Transverse colon (tissue), 4 donors: Measurements from ENCODE around the gene ARHGAP11A. TPM values are rescaled to one million over a fixed set of nuclear protein-coding genes. Genes with fewer than 3 reads are reported as not detected.
A peak's percentile ranks its signal among the peaks of the same experiment; 100 is the strongest.

Experiments
- DNase-seq: peaks from one replicate; pipeline ENCODE4 v3.0.0-alpha.2; 2019
- H3K27ac ChIP-seq, 4 donors: fragments of 200-600 bp; sonication (generic); 2 replicates each; pipeline ENCODE4 v1.5.1; 2016 to 2018; ENCODE audit warnings: inconsistent platforms in 4 of 4
- H3K27me3 ChIP-seq: fragments of 200-600 bp; sonication (generic); 2 replicates; pipeline ENCODE4 v1.5.1; 2017; ENCODE audit warnings: inconsistent platforms
- H3K36me3 ChIP-seq, 4 donors: fragments of 200-600 bp; sonication (generic); 2 replicates each; pipeline ENCODE4 v1.5.1; 2017 to 2019; ENCODE audit warnings: inconsistent platforms in 4 of 4
- H3K4me1 ChIP-seq, 4 donors: fragments of 200-600 bp; sonication (generic); 2 replicates each; pipeline ENCODE4 v1.5.1; 2017 to 2020; ENCODE audit warnings: inconsistent platforms in 4 of 4
- H3K4me3 ChIP-seq, 4 donors: fragments of 200-600 bp; sonication (generic); 1 replicate in 1 of 4; 2 replicates in 3 of 4; pipeline versions ENCODE4 v1.5.1 to v1.6.1; 2017 to 2019; ENCODE audit warnings: inconsistent platforms in 4 of 4
- H3K9me3 ChIP-seq, 2 donors: fragments of 200-600 bp; sonication (generic); 2 replicates each; pipeline ENCODE4 v1.5.1; 2017 to 2019; ENCODE audit warnings: inconsistent platforms in 2 of 2
- CTCF ChIP-seq, 5 experiments: fragments of 200-600 bp in 3 of 5; fragments of 450-650 bp in 2 of 5; sonication (generic) in 3 of 5; IDR thresholded peaks; 1 replicate in 2 of 5; 2 replicates in 3 of 5; pipeline ENCODE4 v1.5.1; 2016 to 2017; ENCODE audit warnings: antibody characterized with exemption in 5 of 5, inconsistent platforms in 3 of 5, mild to moderate bottlenecking in 2 of 5, moderate library complexity in 1 of 5
- EP300 ChIP-seq: sonication (generic); formaldehyde crosslinking; IDR thresholded peaks from one replicate; pipeline ENCODE4 v1.6.1; 2017; ENCODE audit warnings: antibody characterized with exemption, low read depth
- POLR2A ChIP-seq: fragments of 450-650 bp; IDR thresholded peaks from one replicate; pipeline ENCODE4 v1.6.1; 2016; ENCODE audit warnings: antibody characterized with exemption, mild to moderate bottlenecking, moderate library complexity
- POLR2AphosphoS5 ChIP-seq, 3 donors: sonication (generic); formaldehyde crosslinking; IDR thresholded peaks; one replicate each; pipeline ENCODE4 v1.6.1; 2016; ENCODE audit warnings: antibody characterized with exemption in 3 of 3
- WGBS, 2 donors: methylation state at CpG; one replicate each; pipeline ENCODE4 v1.1.5; 2018; ENCODE audit warnings: low coverage in 1 of 2; 5-methylcytosine and 5-hydroxymethylcytosine counted together
- in situ Hi-C, 4 donors: fragments of 200-750 bp; cut with MboI; loops; one replicate each; pipeline versions ENCODE4 v1.15.0 to v1.15.1; 2017; ENCODE audit warnings: low sequenced_read_pairs in 3 of 4, low pct_ligation_motif_present in 1 of 4, low pct_unique_long_range_greater_than_20kb in 1 of 4
- intact Hi-C: fragments of 100-400 bp; cut with DNase I; formaldehyde crosslinking; loops from one replicate; pipeline ENCODE4 v1.15.1; 2023; ENCODE audit warnings: low total_unique reads
- total RNA-seq, 4 donors: library from RNA; depleted of rRNA; stranded (reverse); fragments of >200 nt; gene quantifications; one replicate each; pipeline ENCODE4 v1.1.0, GENCODE V29; 2016

The ARHGAP11A gene
- total RNA-seq, 4 donors from 2014 or later: 0.75 to 7.4 (median 2.2) TPM

- DNase-seq: no peak
- Histone ChIP-seq H3K27ac (no peak overlapping the region), H3K9me3 (no peaks in the 10 kb centered on the region), H3K36me3 (no peaks in the 10 kb centered on the region), H3K4me1 (no peaks in the 10 kb centered on the region), H3K27me3 (no peaks in the 10 kb centered on the region), H3K4me3 (no peak overlapping the region)
- 63 to 67% methylated on average over 3 to 4 of the region's 4 CpGs for WGBS, 2 donors
- intact Hi-C loops (no loop called here), in situ Hi-C loops (loop anchor here (10.0 to 25.0 kb wide), 5 partner anchors 181 to 1056 kb away; no protein-coding TSS in a partner anchor)
- TF ChIP-seq CTCF (IDR thresholded peaks at IDR 0.05) (no peak), EP300 (no peak), POLR2AphosphoS5 (IDR thresholded peaks at IDR 0.05) (no peak), POLR2A (no peak)
These were observed 40.8 kb downstream of the ARHGAP11A start for GRCh38 chr15:32656091-32656490.

- 91 to 93% methylated on average over 2 to 9 of the region's 9 CpGs for WGBS, 2 donors
- no peak overlapping the region for H3K27ac ChIP-seq
- intact Hi-C loops: no loop called here
- no peaks in the 10 kb centered on the region for H3K27me3 ChIP-seq
- TF ChIP-seq EP300: no peak
- no peak for TF ChIP-seq POLR2A
- no peak for TF ChIP-seq CTCF (IDR thresholded peaks at IDR 0.05)
- TF ChIP-seq POLR2AphosphoS5 (IDR thresholded peaks at IDR 0.05): no peak
- H3K4me1 ChIP-seq: no peaks in the 10 kb centered on the region
- DNase-seq: no peak
- H3K4me3 ChIP-seq: no peak overlapping the region
- H3K36me3 ChIP-seq: no peaks in the 10 kb centered on the region
- in situ Hi-C loops: loop anchor here (10.0 to 25.0 kb wide), 5 partner anchors 181 to 1056 kb away; no protein-coding TSS in a partner anchor
- H3K9me3 ChIP-seq: no peaks in the 10 kb centered on the region
These were observed 41.2 kb downstream of the ARHGAP11A start for GRCh38 chr15:32656496-32656895.

GRCh38 chr15:32657198-32657883, 42.0 kb downstream of the ARHGAP11A start:
- Histone ChIP-seq H3K4me3 (no peak overlapping the region), H3K27me3 (no peaks in the 10 kb centered on the region), H3K4me1 (no peaks in the 10 kb centered on the region), H3K36me3 (no peaks in the 10 kb centered on the region), H3K27ac (no peak overlapping the region), H3K9me3 (no peaks in the 10 kb centered on the region)
- DNase-seq: peak; percentile 18
- TF ChIP-seq POLR2A: no peak
- peak in 3 of 5 experiments; percentile 14 to 16 (median 14) for TF ChIP-seq CTCF (IDR thresholded peaks at IDR 0.05)
- intact Hi-C loops (no loop called here), in situ Hi-C loops (loop anchor here (10.0 to 25.0 kb wide), 5 partner anchors 180 to 1055 kb away; no protein-coding TSS in a partner anchor)
- 39 to 41% methylated on average over 5 of the region's 5 CpGs for WGBS, 2 donors

- H3K4me3 ChIP-seq: no peak overlapping the region
- H3K4me1 ChIP-seq: no peaks in the 10 kb centered on the region
- no peak for DNase-seq
- H3K27me3 ChIP-seq: no peaks in the 10 kb centered on the region
- H3K27ac ChIP-seq: no peak overlapping the region
- 93% methylated on average over 2 of the region's 2 CpGs; no CpG with 5 or more reads in 1 of the 2 donors for WGBS, 2 donors
- intact Hi-C loops: no loop called here
- TF ChIP-seq CTCF (IDR thresholded peaks at IDR 0.05): no peak
- no peak for TF ChIP-seq EP300
- no peak for TF ChIP-seq POLR2AphosphoS5 (IDR thresholded peaks at IDR 0.05)
- no peak for TF ChIP-seq POLR2A
- in situ Hi-C loops: loop anchor here (10.0 to 25.0 kb wide), 5 partner anchors 179 to 1054 kb away; no protein-coding TSS in a partner anchor
- no peaks in the 10 kb centered on the region for H3K9me3 ChIP-seq
- no peaks in the 10 kb centered on the region for H3K36me3 ChIP-seq
These were observed 42.6 kb downstream of the ARHGAP11A start for GRCh38 chr15:32657941-32658340.
